Endodermal cell (in vitro differentiated cells): ENCODE results near the gene CALML3. TPM values are rescaled to one million over a fixed set of nuclear protein-coding genes. Genes with fewer than 3 reads are reported as not detected.

ENCODE experiments used
- DNase-seq: peaks from one replicate; pipeline ENCODE4 v3.0.0-alpha.2; 2017
- H3K27ac ChIP-seq: 2 replicates; pipeline ENCODE4 v1.5.1; 2013; ENCODE audit warnings: mild to moderate bottlenecking, low read depth, low read length, moderate library complexity
- H3K27me3 ChIP-seq: 2 replicates; pipeline ENCODE4 v1.6.1; 2013; ENCODE audit warnings: mild to moderate bottlenecking, low read length, moderate library complexity; ENCODE audit not compliant: insufficient read depth, control insufficient read depth, poor library complexity, severe bottlenecking
- H3K36me3 ChIP-seq: 2 replicates; pipeline ENCODE4 v1.7.0; 2013; ENCODE audit warnings: mild to moderate bottlenecking, low read length, moderate library complexity; ENCODE audit not compliant: control insufficient read depth, insufficient read depth
- H3K4me1 ChIP-seq: one replicate; pipeline ENCODE4 v1.7.0; 2013; ENCODE audit warnings: low read length; ENCODE audit not compliant: control insufficient read depth, insufficient read depth
- H3K4me3 ChIP-seq: 2 replicates; pipeline ENCODE4 v1.5.1; 2013; ENCODE audit warnings: mild to moderate bottlenecking, low read length, moderate library complexity
- H3K9ac ChIP-seq: 2 replicates; pipeline ENCODE4 v1.6.1; 2013; ENCODE audit warnings: mild to moderate bottlenecking, low read length, moderate library complexity; ENCODE audit not compliant: poor library complexity, severe bottlenecking; ENCODE audit errors: extremely low read depth
- H3K9me3 ChIP-seq: 2 replicates; pipeline ENCODE4 v1.6.1; 2013; ENCODE audit warnings: mild to moderate bottlenecking, low read length, moderate library complexity; ENCODE audit not compliant: control insufficient read depth
- H3K27ac Mint-ChIP-seq: 2 replicates; pipeline ENCODE4 v1.8.0; 2020; ENCODE audit warnings: mixed read lengths
- H3K27me3 Mint-ChIP-seq: 2 replicates; pipeline ENCODE4 v1.8.0; 2021; ENCODE audit warnings: mild to moderate bottlenecking, mixed read lengths; ENCODE audit not compliant: insufficient read depth
- H3K36me3 Mint-ChIP-seq: 2 replicates; pipeline ENCODE4 v1.8.0; 2020; ENCODE audit warnings: low read depth, mixed read lengths
- H3K4me1 Mint-ChIP-seq: 2 replicates; pipeline ENCODE4 v1.8.0; 2020; ENCODE audit warnings: mixed read lengths
- H3K4me3 Mint-ChIP-seq: 2 replicates; pipeline ENCODE4 v1.8.0; 2020; ENCODE audit warnings: mild to moderate bottlenecking, moderate library complexity, mixed read lengths
- H3K9me3 Mint-ChIP-seq: 2 replicates; pipeline ENCODE4 v1.8.0; 2020; ENCODE audit warnings: mild to moderate bottlenecking, mixed read lengths
- WGBS, 2 experiments: methylation state at CpG; one replicate each; pipeline versions ENCODE4 v1.1.5 to v1.1.7; 2013; ENCODE audit warnings: missing lambda C conversion rate in 2 of 2, mixed read lengths in 1 of 2; ENCODE audit not compliant: insufficient coverage in 1 of 2, insufficient read length in 1 of 2; 5-methylcytosine and 5-hydroxymethylcytosine counted together
- total RNA-seq, 2 donors: library from RNA; stranded (reverse); fragmentation: NEBNext Ultra II Directional in 1 of 2; extraction: Animal tissue kit (Norgen Biotek cat#: 25700) in 1 of 2; gene quantifications; 2 replicates in 1 of 2; 3 replicates in 1 of 2; pipeline ENCODE4 v1.2.1, GENCODE V29; 2021
- TF ChIP-seq, protein P1 (sequence below): fragments of 200-600 bp; sonication (generic); conservative IDR thresholded peaks from 2 replicates; pipeline ENCODE4 v1.5.0; 2021; ENCODE audit warnings: antibody characterized with exemption, mild to moderate bottlenecking

CALML3 gene
- total RNA-seq, 2 donors from 2014 or later = not detected

DNA sequence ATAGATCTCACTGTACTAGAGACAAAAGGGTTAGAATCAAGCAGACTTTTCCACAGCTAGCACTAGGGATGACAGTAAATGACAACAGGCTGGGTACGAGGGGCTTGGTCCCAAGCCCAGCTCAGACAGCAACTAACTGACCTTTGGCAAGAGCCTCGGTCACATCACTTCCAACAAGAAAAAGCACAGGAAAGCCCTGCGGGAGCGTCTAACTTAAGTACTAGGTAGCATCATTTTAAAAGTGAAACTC lies 22.8 kb downstream of the CALML3 start:
- peaks cover 10% of the 10 kb centered on the region for H3K9me3 Mint-ChIP-seq
- Histone ChIP-seq H3K9me3 (peaks cover 8% of the 10 kb centered on the region), H3K4me1 (no peaks in the 10 kb centered on the region), H3K27me3 (no peaks in the 10 kb centered on the region), H3K4me3 (no peak overlapping the region), H3K27ac (peak overlapping the region; percentile 76), H3K36me3 (no peaks in the 10 kb centered on the region), H3K9ac (no peak overlapping the region)
- 91 to 96% methylated on average over 4 of the region's 4 CpGs for WGBS, 2 experiments
- peaks cover 3% of the 10 kb centered on the region for H3K36me3 Mint-ChIP-seq
- DNase-seq = no peak
- no peak overlapping the region for H3K27ac Mint-ChIP-seq
- H3K4me1 Mint-ChIP-seq = peaks cover 11% of the 10 kb centered on the region
- H3K27me3 Mint-ChIP-seq = no peaks in the 10 kb centered on the region
- TF ChIP-seq, protein P1, sequence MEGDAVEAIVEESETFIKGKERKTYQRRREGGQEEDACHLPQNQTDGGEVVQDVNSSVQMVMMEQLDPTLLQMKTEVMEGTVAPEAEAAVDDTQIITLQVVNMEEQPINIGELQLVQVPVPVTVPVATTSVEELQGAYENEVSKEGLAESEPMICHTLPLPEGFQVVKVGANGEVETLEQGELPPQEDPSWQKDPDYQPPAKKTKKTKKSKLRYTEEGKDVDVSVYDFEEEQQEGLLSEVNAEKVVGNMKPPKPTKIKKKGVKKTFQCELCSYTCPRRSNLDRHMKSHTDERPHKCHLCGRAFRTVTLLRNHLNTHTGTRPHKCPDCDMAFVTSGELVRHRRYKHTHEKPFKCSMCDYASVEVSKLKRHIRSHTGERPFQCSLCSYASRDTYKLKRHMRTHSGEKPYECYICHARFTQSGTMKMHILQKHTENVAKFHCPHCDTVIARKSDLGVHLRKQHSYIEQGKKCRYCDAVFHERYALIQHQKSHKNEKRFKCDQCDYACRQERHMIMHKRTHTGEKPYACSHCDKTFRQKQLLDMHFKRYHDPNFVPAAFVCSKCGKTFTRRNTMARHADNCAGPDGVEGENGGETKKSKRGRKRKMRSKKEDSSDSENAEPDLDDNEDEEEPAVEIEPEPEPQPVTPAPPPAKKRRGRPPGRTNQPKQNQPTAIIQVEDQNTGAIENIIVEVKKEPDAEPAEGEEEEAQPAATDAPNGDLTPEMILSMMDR = no peak
- H3K4me3 Mint-ChIP-seq = no peak overlapping the region

DNA sequence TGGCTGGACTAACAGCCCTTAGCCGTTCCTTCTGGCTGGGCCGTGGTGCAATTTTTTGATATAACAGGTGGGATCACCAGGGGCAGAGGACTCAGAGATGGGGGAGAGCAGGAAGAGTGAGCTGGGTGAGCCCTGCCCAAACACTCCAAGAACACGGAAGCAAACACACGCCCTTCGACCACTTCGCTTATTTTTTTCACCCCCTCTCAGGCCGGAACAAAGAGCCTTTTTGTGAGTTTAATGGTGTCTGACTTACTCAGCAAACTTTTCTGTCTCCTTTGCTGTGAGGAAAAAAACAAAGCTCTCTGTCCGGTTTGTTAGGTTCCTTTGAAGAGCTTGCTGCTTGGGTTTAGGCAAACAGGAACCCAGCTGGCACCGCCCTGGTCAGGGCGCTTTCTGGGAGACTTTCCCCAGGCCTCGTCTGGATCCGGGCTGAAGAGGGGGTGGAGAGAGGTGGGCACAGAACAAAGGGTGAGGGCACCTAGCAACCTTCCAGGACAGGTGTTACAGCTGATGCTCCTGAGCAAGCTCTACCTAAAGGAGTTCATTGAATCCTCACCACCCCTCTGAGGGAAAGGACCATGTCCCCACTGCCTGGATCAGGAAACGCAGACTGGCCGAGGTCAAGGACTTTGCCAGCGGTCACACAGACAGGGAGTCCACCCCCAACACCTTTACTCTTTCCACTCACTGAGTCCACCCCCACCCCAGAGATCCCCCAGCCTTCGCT lies 23.3 kb downstream of the CALML3 start:
- Mint-ChIP-seq H3K36me3 (peaks cover 3% of the 10 kb centered on the region), H3K9me3 (peaks cover 6% of the 10 kb centered on the region), H3K27me3 (no peaks in the 10 kb centered on the region), H3K4me3 (no peak overlapping the region), H3K27ac (no peak overlapping the region), H3K4me1 (peaks cover 16% of the 10 kb centered on the region)
- WGBS, 2 experiments = 87 to 91% methylated on average over 8 to 16 of the region's 16 CpGs
- Histone ChIP-seq H3K4me3 (no peak overlapping the region), H3K27me3 (no peaks in the 10 kb centered on the region), H3K9me3 (peaks cover 3% of the 10 kb centered on the region), H3K9ac (no peak overlapping the region), H3K27ac (peak overlapping the region; percentile 76), H3K36me3 (no peaks in the 10 kb centered on the region), H3K4me1 (no peaks in the 10 kb centered on the region)
- TF ChIP-seq, protein P1 = no peak
- DNase-seq = no peak

- H3K4me3 ChIP-seq = no peak overlapping the region
- peaks cover 22% of the 10 kb centered on the region for H3K4me1 Mint-ChIP-seq
- H3K36me3 ChIP-seq = no peaks in the 10 kb centered on the region
- no peak overlapping the region for H3K27ac Mint-ChIP-seq
- no peaks in the 10 kb centered on the region for H3K9me3 Mint-ChIP-seq
- H3K9me3 ChIP-seq = no peaks in the 10 kb centered on the region
- H3K27ac ChIP-seq = no peak overlapping the region
- no peak overlapping the region for H3K4me3 Mint-ChIP-seq
- no peaks in the 10 kb centered on the region for H3K36me3 Mint-ChIP-seq
- H3K4me1 ChIP-seq = no peaks in the 10 kb centered on the region
- H3K9ac ChIP-seq = no peak overlapping the region
- no peak for DNase-seq
- no peaks in the 10 kb centered on the region for H3K27me3 ChIP-seq
- no peaks in the 10 kb centered on the region for H3K27me3 Mint-ChIP-seq
- TF ChIP-seq, protein P1 = no peak
- WGBS, 2 experiments = 94 to 95% methylated on average over 13 to 16 of the region's 16 CpGs
Observed at GRCh38 chr10:5549462-5550249, 24.9 kb downstream of the CALML3 start.
